Body of pancreas (tissue), 4 donors: ENCODE data around the gene CER1. TPM values are rescaled to one million over a fixed set of nuclear protein-coding genes. Genes with fewer than 3 reads are reported as not detected.

ENCODE experiments used
- ATAC-seq: fragments of 150-250 bp; one replicate; pipeline ENCODE4 v1.9.1; 2016
- DNase-seq, 4 donors: peaks; one replicate each; pipeline ENCODE4 v3.0.0-alpha.2; 2019
- H3K27ac ChIP-seq, 4 donors: fragments of 200-600 bp; sonication (generic); 1 replicate in 3 of 4; 2 replicates in 1 of 4; pipeline versions ENCODE4 v1.5.1 to v1.6.1; 2016 to 2019; ENCODE audit warnings: mild to moderate bottlenecking in 1 of 4, mixed read lengths in 1 of 4, moderate library complexity in 1 of 4
- H3K27me3 ChIP-seq, 2 donors: fragments of 200-600 bp; sonication (generic); one replicate each; pipeline ENCODE4 v1.6.0; 2016; ENCODE audit warnings: mild to moderate bottlenecking in 1 of 2
- H3K36me3 ChIP-seq, 2 donors: fragments of 200-600 bp; sonication (generic); replicated peaks in 1 of 2; 2 replicates each; pipeline ENCODE4 v1.5.1; 2016; ENCODE audit warnings: low read depth in 2 of 2; ENCODE audit not compliant: insufficient read depth in 1 of 2
- H3K4me1 ChIP-seq: fragments of 200-600 bp; sonication (generic); one replicate; pipeline ENCODE4 v1.6.0; 2016
- H3K4me3 ChIP-seq, 2 donors: fragments of 200-600 bp; sonication (generic); 1 replicate in 1 of 2; 2 replicates in 1 of 2; pipeline ENCODE4 v1.5.1; 2016 to 2019
- H3K9me3 ChIP-seq, 3 donors: fragments of 200-600 bp; sonication (generic); 1 replicate in 2 of 3; 2 replicates in 1 of 3; pipeline ENCODE4 v1.5.1; 2016
- CTCF ChIP-seq, 7 experiments: fragments of 450-650 bp in 4 of 7; fragments of 200-600 bp in 3 of 7; sonication (generic) in 3 of 7; IDR thresholded peaks; one replicate each; pipeline ENCODE4 v1.5.1; 2016 to 2019; ENCODE audit warnings: antibody characterized with exemption in 7 of 7
- POLR2A ChIP-seq, 3 donors: fragments of 450-650 bp; IDR thresholded peaks; one replicate each; pipeline ENCODE4 v1.6.1; 2016; ENCODE audit warnings: antibody characterized with exemption in 3 of 3, mild to moderate bottlenecking in 2 of 3
- WGBS, 2 donors: methylation state at CpG; one replicate each; pipeline ENCODE4 v1.1.5; 2017; 5-methylcytosine and 5-hydroxymethylcytosine counted together
- intact Hi-C: fragments of 100-400 bp; cut with DNase I; formaldehyde crosslinking; loops from one replicate; pipeline ENCODE4 v1.15.1; 2023
- total RNA-seq, 2 donors: library from RNA; depleted of rRNA; stranded (reverse); fragments of >200 nt; gene quantifications; one replicate each; pipeline ENCODE4 v1.1.0, GENCODE V29; 2016

CER1 gene
- 1 to 10 TPM in 1 of 2 donors, not detected in 1; 2.0 TPM for total RNA-seq

- intact Hi-C loops, result no loop called here
- Histone ChIP-seq H3K4me1 (no peaks in the 10 kb centered on the region), H3K4me3 (no peak within 1 kb of the TSS), H3K36me3 (no peaks in the 10 kb centered on the region), H3K27me3 (no peaks in the 10 kb centered on the region), H3K27ac (no peak within 1 kb of the TSS), H3K9me3 (no peaks in the 10 kb centered on the region)
- ATAC-seq (no peak), DNase-seq (no peak)
- TF ChIP-seq CTCF (IDR thresholded peaks at IDR 0.05) (no peak), POLR2A (IDR thresholded peaks at IDR 0.05) (no peak)
- 49 to 57% methylated on average over 7 of the region's 7 CpGs for WGBS, 2 donors
These were observed at the start of gene CER1 for GRCh38 chr9:14722391-14723035. Gene CER1, minus strand, starts transcription at chr9:14722733. Its CDS starts 61 bp downstream, at chr9:14722672.

- WGBS, 2 donors, result 76 to 77% methylated on average over 7 of the region's 7 CpGs
- no peaks in the 10 kb centered on the region for H3K36me3 ChIP-seq
- DNase-seq (no peak), ATAC-seq (no peak)
- H3K4me3 ChIP-seq, result no peak overlapping the region
- H3K4me1 ChIP-seq, result no peaks in the 10 kb centered on the region
- no peaks in the 10 kb centered on the region for H3K27me3 ChIP-seq
- no peak overlapping the region for H3K27ac ChIP-seq
- no peaks in the 10 kb centered on the region for H3K9me3 ChIP-seq
- TF ChIP-seq POLR2A (IDR thresholded peaks at IDR 0.05) (no peak), CTCF (IDR thresholded peaks at IDR 0.05) (no peak)
- intact Hi-C loops, result no loop called here
These were observed 48.1 kb upstream of the CER1 start for GRCh38 chr9:14770592-14770991.

GRCh38 chr9:14769230-14769571 lies 46.7 kb upstream of the CER1 start:
- no peak for TF ChIP-seq CTCF (IDR thresholded peaks at IDR 0.05)
- no peak for TF ChIP-seq POLR2A (IDR thresholded peaks at IDR 0.05)
- Histone ChIP-seq H3K27ac (no peak overlapping the region), H3K4me3 (no peak overlapping the region), H3K36me3 (no peaks in the 10 kb centered on the region), H3K9me3 (no peaks in the 10 kb centered on the region), H3K27me3 (no peaks in the 10 kb centered on the region), H3K4me1 (no peaks in the 10 kb centered on the region)
- intact Hi-C loops, result loop anchor here (10.0 kb wide), 1 partner anchor 154 kb away; no protein-coding TSS in a partner anchor
- ATAC-seq (no peak), DNase-seq (no peak)
- WGBS, 2 donors, result 42 to 56% methylated on average over 3 of the region's 3 CpGs

GRCh38 chr9:14768405-14769229 lies 46.1 kb upstream of the CER1 start:
- no peak overlapping the region for H3K4me3 ChIP-seq
- H3K36me3 ChIP-seq, result no peaks in the 10 kb centered on the region
- intact Hi-C loops, result loop anchor here (10.0 kb wide), 1 partner anchor 154 kb away; no protein-coding TSS in a partner anchor
- no peaks in the 10 kb centered on the region for H3K9me3 ChIP-seq
- 30 to 36% methylated on average over 8 of the region's 8 CpGs for WGBS, 2 donors
- DNase-seq (peak; percentile 15 to 22 (median 18)), ATAC-seq (peak; percentile 68)
- no peaks in the 10 kb centered on the region for H3K4me1 ChIP-seq
- no peak overlapping the region for H3K27ac ChIP-seq
- TF ChIP-seq CTCF (IDR thresholded peaks at IDR 0.05) (peak; percentile 55 to 70 (median 63)), POLR2A (IDR thresholded peaks at IDR 0.05) (no peak)
- H3K27me3 ChIP-seq, result no peaks in the 10 kb centered on the region
